H9 (cell line): Measurements from ENCODE around the gene TMEM225B. TPM values are rescaled to one million over a fixed set of nuclear protein-coding genes. Genes with fewer than 3 reads are reported as not detected.

Experiments
- DNase-seq: peaks from one replicate; pipeline ENCODE4 v3.0.0-alpha.2; 2017
- H2AFZ ChIP-seq: one replicate; pipeline ENCODE4 v1.6.1; 2013; ENCODE audit warnings: mild to moderate bottlenecking, low read length, control low read depth, moderate library complexity
- H2AK5ac ChIP-seq: 2 replicates; pipeline ENCODE4 v1.6.1; 2013; ENCODE audit warnings: low read length, control low read depth, mixed read lengths; ENCODE audit not compliant: insufficient read length
- H2BK120ac ChIP-seq: one replicate; pipeline ENCODE4 v1.6.1; 2013; ENCODE audit warnings: low read depth, mild to moderate bottlenecking, low read length, control low read depth, inconsistent platforms; ENCODE audit not compliant: poor library complexity, severe bottlenecking
- H2BK12ac ChIP-seq: 2 replicates; pipeline ENCODE4 v1.6.1; 2013; ENCODE audit warnings: low read length, control low read depth, mixed read lengths, low read depth; ENCODE audit not compliant: insufficient read length
- H2BK15ac ChIP-seq: 2 replicates; pipeline ENCODE4 v1.6.1; 2013; ENCODE audit warnings: low read depth, low read length, control low read depth
- H2BK20ac ChIP-seq: one replicate; pipeline ENCODE4 v1.6.1; 2013; ENCODE audit warnings: low read depth, mild to moderate bottlenecking, low read length, control low read depth, inconsistent platforms; ENCODE audit not compliant: poor library complexity, severe bottlenecking
- H2BK5ac ChIP-seq: 2 replicates; pipeline ENCODE4 v1.6.1; 2013; ENCODE audit warnings: low read length, control low read depth, mixed read lengths; ENCODE audit not compliant: insufficient read length
- H3K14ac ChIP-seq: 2 replicates; pipeline ENCODE4 v1.6.1; 2013; ENCODE audit warnings: low read length, control low read depth; ENCODE audit not compliant: insufficient read depth
- H3K18ac ChIP-seq: 2 replicates; pipeline ENCODE4 v1.6.1; 2013; ENCODE audit warnings: low read depth, mild to moderate bottlenecking, mixed read lengths, low read length, control low read depth; ENCODE audit not compliant: insufficient read length
- H3K23ac ChIP-seq: 2 replicates; pipeline ENCODE4 v1.6.1; 2013; ENCODE audit warnings: low read length, control low read depth, mixed read lengths, low read depth; ENCODE audit not compliant: insufficient read length
- H3K23me2 ChIP-seq: 2 replicates; pipeline ENCODE4 v1.6.1; 2013; ENCODE audit warnings: low read depth, mild to moderate bottlenecking, mixed read lengths, low read length, control low read depth; ENCODE audit not compliant: insufficient read length, poor library complexity, severe bottlenecking
- H3K27ac ChIP-seq: 2 replicates; pipeline ENCODE4 v1.5.1; 2013; ENCODE audit warnings: low read length, control low read depth, mixed read lengths, low read depth; ENCODE audit not compliant: insufficient read length
- H3K27me3 ChIP-seq: 2 replicates; pipeline ENCODE4 v1.6.1; 2013; ENCODE audit warnings: low read length, control low read depth, inconsistent platforms; ENCODE audit not compliant: insufficient read depth
- H3K4ac ChIP-seq: 2 replicates; pipeline ENCODE4 v1.6.1; 2013; ENCODE audit warnings: low read depth, mild to moderate bottlenecking, control low read depth, inconsistent platforms, low read length, moderate library complexity
- H3K4me1 ChIP-seq: 2 replicates; pipeline ENCODE4 v1.6.1; 2013; ENCODE audit warnings: low read length, control low read depth, inconsistent platforms; ENCODE audit not compliant: insufficient read depth
- H3K4me2 ChIP-seq: 2 replicates; pipeline ENCODE4 v1.6.1; 2013; ENCODE audit warnings: low read length, control low read depth, mixed read lengths; ENCODE audit not compliant: insufficient read length, insufficient read depth
- H3K56ac ChIP-seq: 2 replicates; pipeline ENCODE4 v1.6.1; 2013; ENCODE audit warnings: low read depth, mild to moderate bottlenecking, mixed read lengths, low read length, control low read depth; ENCODE audit not compliant: insufficient read length
- H3K79me1 ChIP-seq: 2 replicates; pipeline ENCODE4 v1.6.1; 2013; ENCODE audit warnings: low read depth, mild to moderate bottlenecking, moderate library complexity, low read length, control low read depth, inconsistent platforms; ENCODE audit not compliant: insufficient read depth, poor library complexity, severe bottlenecking
- H3K79me2 ChIP-seq: 2 replicates; pipeline ENCODE4 v1.6.1; 2013; ENCODE audit warnings: low read length, control low read depth, inconsistent platforms; ENCODE audit not compliant: insufficient read depth
- H3K9ac ChIP-seq: 2 replicates; pipeline ENCODE4 v1.6.1; 2013; ENCODE audit warnings: low read length, control low read depth, mixed read lengths; ENCODE audit not compliant: insufficient read length; ENCODE audit errors: extremely low read depth
- H3K9me3 ChIP-seq: one replicate; pipeline ENCODE4 v1.6.1; 2013; ENCODE audit warnings: low read depth, low read length, inconsistent platforms; ENCODE audit not compliant: control insufficient read depth
- H3T11ph ChIP-seq: one replicate; pipeline ENCODE4 v1.6.1; 2013; ENCODE audit warnings: mild to moderate bottlenecking, low read length, control low read depth, inconsistent platforms
- H4K20me1 ChIP-seq: one replicate; pipeline ENCODE4 v1.6.1; 2013; ENCODE audit not compliant: control insufficient read depth, insufficient read length, insufficient read depth
- H4K5ac ChIP-seq: 2 replicates; pipeline ENCODE4 v1.6.1; 2013; ENCODE audit warnings: low read depth, mild to moderate bottlenecking, mixed read lengths, low read length, control low read depth; ENCODE audit not compliant: insufficient read length
- H4K8ac ChIP-seq: replicated peaks from 2 replicates; pipeline ENCODE4 v1.6.1; 2013; ENCODE audit warnings: low read length, control low read depth, mixed read lengths, low read depth; ENCODE audit not compliant: insufficient read length
- H4K91ac ChIP-seq: 2 replicates; pipeline ENCODE4 v1.6.1; 2013; ENCODE audit warnings: low read depth, mild to moderate bottlenecking, moderate library complexity, mixed read lengths, low read length, control low read depth; ENCODE audit not compliant: insufficient read length
- H3K27ac Mint-ChIP-seq, 3 experiments: 2 replicates in 2 of 3; 3 replicates in 1 of 3; pipeline ENCODE4 v1.8.0; 2020 to 2021; ENCODE audit warnings: mixed read lengths in 3 of 3, mild to moderate bottlenecking in 1 of 3, moderate library complexity in 1 of 3
- H3K27me3 Mint-ChIP-seq: 2 replicates; pipeline ENCODE4 v1.8.0; 2021; ENCODE audit warnings: low read depth, mild to moderate bottlenecking, moderate library complexity, mixed read lengths
- H3K36me3 Mint-ChIP-seq, 3 experiments: 2 replicates in 2 of 3; 3 replicates in 1 of 3; pipeline ENCODE4 v1.8.0; 2020 to 2021; ENCODE audit warnings: low read depth in 3 of 3, mixed read lengths in 3 of 3; ENCODE audit not compliant: insufficient read depth in 1 of 3
- H3K4me1 Mint-ChIP-seq, 2 experiments: 2 replicates each; pipeline ENCODE4 v1.8.0; 2020; ENCODE audit warnings: mixed read lengths in 2 of 2
- H3K4me3 Mint-ChIP-seq, 2 experiments: 2 replicates in 1 of 2; 3 replicates in 1 of 2; pipeline ENCODE4 v1.8.0; 2020 to 2021; ENCODE audit warnings: mild to moderate bottlenecking in 2 of 2, mixed read lengths in 2 of 2, moderate library complexity in 1 of 2
- H3K9me3 Mint-ChIP-seq, 2 experiments: 2 replicates in 1 of 2; 3 replicates in 1 of 2; pipeline ENCODE4 v1.8.0; 2020; ENCODE audit warnings: mild to moderate bottlenecking in 2 of 2, mixed read lengths in 2 of 2, moderate library complexity in 1 of 2
- CTCF ChIP-seq: fragments of 200-600 bp; sonication (generic); conservative IDR thresholded peaks from 3 replicates; pipeline ENCODE4 v1.8.0; 2021; ENCODE audit warnings: antibody characterized with exemption, mild to moderate bottlenecking
- WGBS: extraction: QIAGEN DNeasy Blood & Tissue Kit; methylation state at CpG from one replicate; pipeline ENCODE4 v1.1.7; 2013; ENCODE audit warnings: missing lambda C conversion rate, low lambda C conversion rate, mixed read lengths; ENCODE audit not compliant: insufficient read length; ENCODE audit errors: extremely low coverage; 5-methylcytosine and 5-hydroxymethylcytosine counted together
- total RNA-seq: library from RNA; stranded (reverse); gene quantifications from 2 replicates; pipeline ENCODE4 v1.2.1, GENCODE V29; 2021

TMEM225B gene
- total RNA-seq, 1 experiment from 2014 or later, result not detected

GRCh38 chr7:99638731-99639130, 40.7 kb downstream of the TMEM225B start:
- H3K23me2 ChIP-seq, result no peaks in the 10 kb centered on the region
- H3K36me3 Mint-ChIP-seq, result peaks cover 4% of the 10 kb centered on the region in 3 experiments; a peak in 6 of 7 replicates
- no peak overlapping the region for H3K9ac ChIP-seq
- TF ChIP-seq CTCF, result no peak
- no peak overlapping the region for H2BK120ac ChIP-seq
- H3K27ac ChIP-seq, result no peak overlapping the region
- H3K4me2 ChIP-seq, result no peak overlapping the region
- no peak overlapping the region for H3K14ac ChIP-seq
- no CpG with 5 or more reads among the region's 23 CpGs for WGBS
- no peak overlapping the region for H2BK5ac ChIP-seq
- no peaks in the 10 kb centered on the region for H3K27me3 ChIP-seq
- no peaks in the 10 kb centered on the region for H3K79me2 ChIP-seq
- H3K9me3 ChIP-seq, result no peaks in the 10 kb centered on the region
- no peak overlapping the region for H3K4ac ChIP-seq
- H3K79me1 ChIP-seq, result no peaks in the 10 kb centered on the region
- H3K9me3 Mint-ChIP-seq, result no peaks in the 10 kb centered on the region
- H3K56ac ChIP-seq, result no peak overlapping the region
- no peak overlapping the region for H3K18ac ChIP-seq
- no peak overlapping the region for H2AFZ ChIP-seq
- no peak overlapping the region for H3T11ph ChIP-seq
- no peak overlapping the region for H2BK12ac ChIP-seq
- peak overlapping the region in 2 of 3 experiments; percentile 15 to 43; a peak in 2 of 7 replicates for H3K27ac Mint-ChIP-seq
- peaks cover 23 to 26% of the 10 kb centered on the region in 2 experiments for H3K4me1 Mint-ChIP-seq
- no peak overlapping the region for H4K5ac ChIP-seq
- no peaks in the 10 kb centered on the region for H3K27me3 Mint-ChIP-seq
- H2AK5ac ChIP-seq, result no peak overlapping the region
- H2BK20ac ChIP-seq, result no peak overlapping the region
- H3K4me3 Mint-ChIP-seq, result no peak overlapping the region
- no peak overlapping the region for H4K8ac ChIP-seq
- H2BK15ac ChIP-seq, result no peak overlapping the region
- no peak overlapping the region for H4K91ac ChIP-seq
- H3K23ac ChIP-seq, result no peak overlapping the region
- H4K20me1 ChIP-seq, result no peaks in the 10 kb centered on the region
- DNase-seq, result no peak
- no peaks in the 10 kb centered on the region for H3K4me1 ChIP-seq
